ENCODE data around the gene MPRIP. TPM values are rescaled to one million over a fixed set of nuclear protein-coding genes. Genes with fewer than 3 reads are reported as not detected.

The MPRIP gene
- total and polyA plus RNA-seq, 2 donors (not counting 1 experiment from before 2014, with no cell fraction given) = 130 to 299 TPM

DNA sequence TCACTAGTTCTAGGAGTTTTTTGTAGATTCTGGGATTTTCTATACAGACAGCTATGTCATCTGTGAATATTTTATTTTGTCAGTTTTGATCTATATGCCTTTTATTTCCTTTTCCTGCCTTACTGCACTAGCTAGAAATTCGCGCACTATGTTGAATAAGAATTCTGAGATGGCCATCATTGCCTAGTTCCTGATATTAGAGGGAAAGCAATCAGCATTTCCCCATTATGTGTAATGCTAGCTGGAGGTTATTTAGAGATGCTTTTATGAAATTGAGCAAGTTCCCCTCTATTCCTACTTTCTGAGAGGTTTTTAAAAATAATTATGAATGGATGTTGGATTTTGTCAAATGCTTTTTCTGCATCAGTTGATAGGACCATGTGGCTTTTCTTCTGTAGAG lies 23.8 kb downstream of the MPRIP start:
- POLR2A ChIA-PET = no interaction called here
- no peaks in the 10 kb centered on the region for H3K27me3 ChIP-seq (replicated peaks in 1 of 4; ENCODE audit: control extremely low read depth in 1 of 4, control insufficient read depth in 3 of 4, insufficient read depth in 4 of 4, low read length in 3 of 4)
- H3K27ac Mint-ChIP-seq = no peak overlapping the region
- H3K4me3 ChIP-seq (ENCODE audit: control extremely low read depth in 1 of 5, extremely low read depth in 1 of 5, insufficient read depth in 1 of 5, low read depth in 2 of 5, low read length in 4 of 5) = no peak overlapping the region
- WGBS (ENCODE audit: insufficient coverage) = no CpG with 5 or more reads among the region's 2 CpGs
- peaks cover 100% of the 10 kb centered on the region for H3K79me2 ChIP-seq (ENCODE audit: control insufficient read depth, insufficient read depth, low read length)
- TF ChIP-seq, protein P1, sequence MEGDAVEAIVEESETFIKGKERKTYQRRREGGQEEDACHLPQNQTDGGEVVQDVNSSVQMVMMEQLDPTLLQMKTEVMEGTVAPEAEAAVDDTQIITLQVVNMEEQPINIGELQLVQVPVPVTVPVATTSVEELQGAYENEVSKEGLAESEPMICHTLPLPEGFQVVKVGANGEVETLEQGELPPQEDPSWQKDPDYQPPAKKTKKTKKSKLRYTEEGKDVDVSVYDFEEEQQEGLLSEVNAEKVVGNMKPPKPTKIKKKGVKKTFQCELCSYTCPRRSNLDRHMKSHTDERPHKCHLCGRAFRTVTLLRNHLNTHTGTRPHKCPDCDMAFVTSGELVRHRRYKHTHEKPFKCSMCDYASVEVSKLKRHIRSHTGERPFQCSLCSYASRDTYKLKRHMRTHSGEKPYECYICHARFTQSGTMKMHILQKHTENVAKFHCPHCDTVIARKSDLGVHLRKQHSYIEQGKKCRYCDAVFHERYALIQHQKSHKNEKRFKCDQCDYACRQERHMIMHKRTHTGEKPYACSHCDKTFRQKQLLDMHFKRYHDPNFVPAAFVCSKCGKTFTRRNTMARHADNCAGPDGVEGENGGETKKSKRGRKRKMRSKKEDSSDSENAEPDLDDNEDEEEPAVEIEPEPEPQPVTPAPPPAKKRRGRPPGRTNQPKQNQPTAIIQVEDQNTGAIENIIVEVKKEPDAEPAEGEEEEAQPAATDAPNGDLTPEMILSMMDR (IDR thresholded peaks at IDR 0.05) = no peak
- no peak for TF ChIP-seq EZH2 (IDR thresholded peaks at IDR 0.05; ENCODE audit: borderline replicate concordance, insufficient read depth, low read depth, low read length, poor library complexity, severe bottlenecking)
- DNase-seq (no peak), ATAC-seq (ENCODE audit: low read depth) (no peak)
- no peak overlapping the region for H3K27ac ChIP-seq (ENCODE audit: low read length in 2 of 2)
- H2AFZ ChIP-seq (ENCODE audit: insufficient read depth, low read depth, low read length, poor library complexity, severe bottlenecking) = no peak overlapping the region
- peaks cover 2% of the 10 kb centered on the region for H3K9me3 Mint-ChIP-seq (ENCODE audit: insufficient read depth)
- CTCF ChIA-PET = interaction anchor here (0.6 kb wide), 1 partner anchor 64 kb away, joined by 3 read pairs; no protein-coding TSS in a partner anchor
- peaks cover 0 to 5% (median 2%) of the 10 kb centered on the region in 3 donors for H3K9me3 ChIP-seq (ENCODE audit: control extremely low read depth in 1 of 3, control insufficient read depth in 2 of 3, insufficient read depth in 1 of 3, low read length in 2 of 3)
- peaks cover 88% of the 10 kb centered on the region for H4K20me1 ChIP-seq (ENCODE audit: control insufficient read depth, insufficient read depth, low read length, poor library complexity, severe bottlenecking)
- intact Hi-C loops (cut with micrococcal nuclease) = loop anchor here (2.0 kb wide), 1 partner anchor 21 kb away; no protein-coding TSS in a partner anchor
- no peaks in the 10 kb centered on the region for H3K27me3 Mint-ChIP-seq
- peaks cover 65% of the 10 kb centered on the region for H3K4me1 Mint-ChIP-seq
- H3K36me3 ChIP-seq (replicated peaks in 1 of 2; ENCODE audit: control extremely low read depth in 1 of 2, control insufficient read depth in 1 of 2, extremely low read depth in 1 of 2, insufficient read depth in 2 of 2, low read length in 1 of 2) = peaks cover 1 to 14% of the 10 kb centered on the region in 2 experiments
- H3K4me1 ChIP-seq (ENCODE audit: control insufficient read depth in 2 of 2, insufficient read depth in 2 of 2, low read length in 2 of 2) = peaks cover 33 to 34% of the 10 kb centered on the region in 2 donors
- H3K4me3 Mint-ChIP-seq = no peak overlapping the region
- no peak overlapping the region for H3K9ac ChIP-seq (ENCODE audit: low read length)
- no peak overlapping the region for H3K4me2 ChIP-seq (replicated peaks; ENCODE audit: low read depth, low read length, poor library complexity, severe bottlenecking)

DNA sequence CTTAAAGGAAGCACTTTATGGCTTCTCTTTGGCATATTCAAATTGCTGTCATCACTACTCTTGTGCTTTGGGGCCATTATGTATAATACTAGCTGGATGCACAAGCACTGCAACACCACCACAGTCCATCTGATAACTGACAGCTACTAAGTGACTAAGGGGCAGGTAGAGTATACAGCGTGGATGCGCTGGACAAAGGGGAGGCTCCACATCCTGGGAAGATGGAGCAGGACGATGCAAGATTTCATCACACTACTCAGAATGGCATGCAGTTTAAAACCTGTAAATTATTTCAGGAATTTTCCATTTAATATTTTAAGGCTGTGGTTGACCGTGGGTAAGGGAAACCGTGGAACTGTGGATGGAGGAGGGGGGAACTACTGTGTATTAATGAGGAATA lies 25.0 kb downstream of the MPRIP start:
- Histone ChIP-seq H4K20me1 (ENCODE audit: control insufficient read depth, insufficient read depth, low read length, poor library complexity, severe bottlenecking) (peaks cover 88% of the 10 kb centered on the region), H3K36me3 (replicated peaks in 1 of 2; ENCODE audit: control extremely low read depth in 1 of 2, control insufficient read depth in 1 of 2, extremely low read depth in 1 of 2, insufficient read depth in 2 of 2, low read length in 1 of 2) (peaks cover 1 to 25% of the 10 kb centered on the region in 2 experiments), H3K27ac (ENCODE audit: low read length in 2 of 2) (no peak overlapping the region), H3K9ac (ENCODE audit: low read length) (no peak overlapping the region), H3K4me3 (ENCODE audit: control extremely low read depth in 1 of 5, extremely low read depth in 1 of 5, insufficient read depth in 1 of 5, low read depth in 2 of 5, low read length in 4 of 5) (no peak overlapping the region), H3K27me3 (replicated peaks in 1 of 4; ENCODE audit: control extremely low read depth in 1 of 4, control insufficient read depth in 3 of 4, insufficient read depth in 4 of 4, low read length in 3 of 4) (no peaks in the 10 kb centered on the region), H3K79me2 (ENCODE audit: control insufficient read depth, insufficient read depth, low read length) (peaks cover 100% of the 10 kb centered on the region), H2AFZ (ENCODE audit: insufficient read depth, low read depth, low read length, poor library complexity, severe bottlenecking) (no peak overlapping the region), H3K4me2 (replicated peaks; ENCODE audit: low read depth, low read length, poor library complexity, severe bottlenecking) (no peak overlapping the region), H3K4me1 (ENCODE audit: control insufficient read depth in 2 of 2, insufficient read depth in 2 of 2, low read length in 2 of 2) (peaks cover 21 to 23% of the 10 kb centered on the region in 2 donors), H3K9me3 (ENCODE audit: control extremely low read depth in 1 of 3, control insufficient read depth in 2 of 3, insufficient read depth in 1 of 3, low read length in 2 of 3) (peaks cover 0 to 5% (median 2%) of the 10 kb centered on the region in 3 donors)
- no CpG with 5 or more reads among the region's 5 CpGs for WGBS (ENCODE audit: insufficient coverage)
- POLR2A ChIA-PET = no interaction called here
- intact Hi-C loops (cut with micrococcal nuclease) = loop anchor here (2.0 kb wide), 1 partner anchor 22 kb away; no protein-coding TSS in a partner anchor
- H3K9me3 Mint-ChIP-seq (ENCODE audit: insufficient read depth) = peaks cover 2% of the 10 kb centered on the region
- peaks cover 61% of the 10 kb centered on the region for H3K4me1 Mint-ChIP-seq
- no peaks in the 10 kb centered on the region for H3K27me3 Mint-ChIP-seq
- no peak overlapping the region for H3K27ac Mint-ChIP-seq
- CTCF ChIA-PET = no interaction called here
- H3K4me3 Mint-ChIP-seq = no peak overlapping the region
- ATAC-seq (ENCODE audit: low read depth) (no peak), DNase-seq (no peak)
- TF ChIP-seq EZH2 (IDR thresholded peaks at IDR 0.05; ENCODE audit: borderline replicate concordance, insufficient read depth, low read depth, low read length, poor library complexity, severe bottlenecking) = no peak
- TF ChIP-seq, protein P1 (IDR thresholded peaks at IDR 0.05) = no peak
